HG02623 (cell line): ENCODE measurements around the gene KIF26A.

Source experiments
- ATAC-seq: cut with Tn5 transposase; IDR thresholded peaks from one replicate; pipeline ENCODE4 v1.9.1; 2021; ENCODE audit warnings: moderate library complexity; ENCODE audit not compliant: unreplicated experiment

KIF26A gene

DNA sequence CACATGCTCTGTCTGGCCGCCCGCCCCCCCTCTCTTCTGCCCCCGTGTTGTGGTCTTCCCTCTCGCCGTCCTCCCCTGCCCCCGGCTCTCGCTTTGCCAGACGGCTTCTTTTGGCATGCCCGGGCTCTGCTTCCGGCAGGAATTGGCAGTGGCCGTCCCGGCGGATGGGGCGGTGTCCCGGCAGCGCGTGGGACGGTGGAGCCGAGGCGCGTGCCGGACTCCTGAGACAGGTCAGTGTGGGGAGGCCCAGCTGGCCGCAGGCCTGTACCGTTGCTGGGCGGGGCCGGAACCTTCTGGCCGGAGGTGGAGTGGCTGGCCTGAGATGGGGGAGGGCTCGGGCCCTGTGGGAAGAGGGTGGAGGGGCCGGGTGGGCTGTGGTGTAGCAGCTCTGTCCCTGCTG is 17.1 kb downstream of the KIF26A start:
- ATAC-seq: no peak

- no peak for ATAC-seq
These were observed 17.8 kb downstream of the KIF26A start for GRCh38 chr14:104156142-104156541.

GRCh38 chr14:104157016-104157928 is 18.9 kb downstream of the KIF26A start:
- ATAC-seq: no peak

DNA sequence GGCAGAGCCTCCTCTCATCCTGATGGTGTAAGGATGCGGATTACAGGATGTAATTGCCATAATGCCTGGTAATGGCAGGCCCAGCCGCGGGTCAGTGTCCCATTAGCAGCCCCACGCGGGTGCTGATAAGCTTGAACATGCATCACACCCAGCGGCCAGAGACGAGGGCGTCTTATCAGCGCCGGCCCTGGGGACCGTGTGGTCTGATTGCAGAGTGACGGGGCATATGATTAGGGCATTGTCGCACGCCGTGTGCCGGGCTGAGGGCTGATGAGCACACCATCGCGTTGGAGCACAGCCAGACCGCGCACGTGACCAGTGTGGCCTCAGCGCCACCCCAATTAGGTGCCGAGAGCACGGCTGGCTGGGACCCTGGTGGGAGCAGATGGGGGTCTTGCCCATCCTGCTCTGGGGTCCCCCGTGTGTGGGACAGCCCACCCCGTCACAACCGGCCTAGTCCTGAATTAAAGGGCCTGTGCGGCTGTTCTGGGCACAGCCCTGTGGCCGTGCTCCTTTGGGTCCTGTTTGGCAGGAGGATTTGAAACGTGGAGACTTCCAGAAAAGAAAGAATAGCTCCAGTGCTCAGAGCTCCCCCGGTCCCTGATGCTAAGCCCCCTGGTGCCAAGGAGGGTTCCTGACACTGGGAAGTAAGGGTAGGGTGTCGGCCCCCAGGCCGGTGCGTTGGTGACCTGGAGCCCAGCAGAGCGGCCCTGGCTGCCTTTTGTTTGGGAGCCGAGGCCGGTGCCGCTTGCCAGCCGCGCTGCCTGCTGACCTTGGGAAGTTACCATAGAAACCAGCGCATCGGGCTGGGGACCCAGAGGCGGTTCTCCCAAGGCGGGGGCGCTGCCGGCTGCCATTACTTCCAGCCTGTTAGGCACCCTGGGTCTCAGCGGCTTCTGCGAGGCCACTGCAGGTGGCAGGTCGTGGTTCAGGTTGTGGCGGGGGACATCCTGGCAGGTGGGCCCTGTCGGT is 20.7 kb downstream of the KIF26A start:
- no peak for ATAC-seq

DNA sequence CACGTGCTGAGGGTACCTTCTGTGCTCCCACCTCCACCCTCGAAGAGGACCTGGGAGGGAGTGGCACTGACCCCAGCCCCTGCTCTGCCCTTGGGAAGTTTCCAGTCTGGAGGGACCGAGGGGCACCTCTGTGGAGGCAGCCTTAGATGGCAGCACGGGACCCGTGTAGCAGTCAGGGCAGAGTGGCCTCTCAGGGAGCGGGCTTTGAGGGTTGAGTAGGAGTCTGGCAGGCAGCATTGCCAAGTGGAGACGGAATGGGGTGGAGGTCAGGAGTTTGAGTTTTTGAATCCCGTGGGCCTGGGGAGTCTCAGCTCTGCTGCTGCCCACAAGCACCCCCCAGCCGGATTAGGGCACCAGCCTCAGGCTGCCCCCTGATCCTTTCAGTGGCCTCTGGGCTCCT is 21.6 kb downstream of the KIF26A start:
- no peak for ATAC-seq

DNA sequence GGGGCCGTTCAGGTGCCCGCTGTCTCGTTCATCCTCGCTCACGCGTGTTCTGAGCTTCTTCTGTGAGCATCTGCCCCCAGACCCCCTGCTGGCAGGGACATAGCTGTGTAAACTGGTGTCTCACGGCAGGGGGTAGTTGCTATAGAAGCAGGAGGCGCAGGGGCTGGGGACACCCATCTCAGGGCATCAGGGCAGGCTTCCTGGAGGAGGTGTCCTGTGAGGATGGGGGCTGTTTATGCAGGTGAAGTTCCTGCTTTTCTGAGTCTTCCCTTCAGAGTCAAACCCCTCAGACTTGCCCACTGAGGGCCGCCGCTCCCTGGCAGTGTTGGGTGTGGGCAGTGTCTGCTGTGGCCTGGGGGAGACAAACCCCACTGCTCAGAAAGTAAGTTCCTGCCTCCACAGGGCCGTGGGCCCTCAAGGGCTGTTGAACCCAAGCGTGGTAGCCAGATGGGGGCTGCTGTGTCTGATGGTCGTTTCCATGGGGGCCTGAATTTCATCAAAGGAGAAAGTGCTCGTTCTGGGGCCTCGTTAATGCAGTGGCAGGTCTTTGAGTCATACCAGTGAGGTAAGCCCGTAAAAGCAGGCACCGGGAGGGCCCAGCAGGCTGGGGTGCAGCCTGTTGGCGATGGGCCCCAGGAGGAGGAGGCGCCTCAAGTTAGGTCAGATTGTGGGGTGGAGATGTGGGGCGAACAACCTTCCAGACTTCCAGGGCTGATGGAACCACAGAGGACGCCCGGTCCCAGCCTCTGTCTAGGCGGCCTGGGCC is 23.4 kb downstream of the KIF26A start:
- ATAC-seq: no peak

- no peak for ATAC-seq
These were observed 24.1 kb downstream of the KIF26A start for GRCh38 chr14:104162495-104162894.

DNA sequence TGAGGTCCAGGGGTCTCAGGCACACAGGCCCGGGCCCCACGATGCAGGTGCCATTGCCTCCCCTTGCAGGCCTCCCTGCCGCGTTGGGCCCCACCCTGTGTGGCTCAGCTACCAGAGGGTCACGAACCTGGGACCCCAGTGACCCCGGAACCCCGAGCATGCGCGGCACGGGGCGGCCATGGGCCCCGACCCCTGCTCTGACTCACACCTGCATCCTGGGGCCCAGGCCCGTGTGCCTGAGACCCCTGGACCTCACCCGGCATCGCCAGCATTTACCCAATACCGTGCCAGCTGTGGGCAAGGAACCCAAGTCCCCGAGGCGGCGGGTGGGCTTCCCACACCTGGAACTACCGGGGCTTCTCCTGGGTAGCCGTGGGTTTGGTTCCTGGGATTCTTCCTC is 25.2 kb downstream of the KIF26A start:
- ATAC-seq: no peak

DNA sequence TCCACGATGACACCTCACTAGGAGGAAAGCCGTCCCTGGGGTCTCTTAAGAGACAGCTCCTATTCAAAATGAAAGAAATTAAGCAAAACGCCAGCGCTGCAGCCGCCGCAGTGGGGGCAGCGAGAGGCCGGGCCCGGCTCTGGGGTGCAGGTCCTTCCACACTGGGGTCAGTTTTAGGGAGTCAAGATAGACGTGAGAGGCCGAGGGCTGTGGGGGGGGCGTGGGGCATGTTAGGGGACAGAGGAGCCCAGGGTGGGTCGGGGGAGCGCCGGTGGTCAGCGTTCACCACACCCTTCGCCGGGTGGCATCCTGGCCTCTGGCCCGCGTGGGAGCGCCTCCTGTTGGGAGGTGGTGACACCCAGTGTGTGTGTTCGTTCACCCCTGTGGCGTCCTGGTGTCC is 25.7 kb downstream of the KIF26A start:
- no peak for ATAC-seq

DNA sequence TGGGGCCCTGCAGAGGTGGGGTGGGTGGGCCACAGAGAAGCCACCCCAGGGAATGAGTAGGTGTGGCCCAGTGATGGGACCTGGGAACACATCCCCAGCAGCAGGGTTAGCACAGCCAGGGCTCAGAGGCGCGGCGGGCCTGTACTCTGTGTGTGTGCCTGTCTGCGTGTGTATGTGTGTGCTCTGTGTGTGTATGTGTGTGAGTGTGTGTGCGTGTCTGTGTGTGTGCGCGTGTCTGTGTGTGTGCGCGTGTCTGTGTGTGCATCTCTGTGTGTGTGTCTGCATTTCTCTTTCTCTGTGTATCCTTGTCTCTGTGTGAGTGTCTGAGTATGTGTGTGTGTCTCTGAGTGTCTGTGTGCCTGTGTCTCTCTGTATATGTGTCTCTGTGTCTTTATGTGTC is 26.1 kb downstream of the KIF26A start:
- no peak for ATAC-seq

DNA sequence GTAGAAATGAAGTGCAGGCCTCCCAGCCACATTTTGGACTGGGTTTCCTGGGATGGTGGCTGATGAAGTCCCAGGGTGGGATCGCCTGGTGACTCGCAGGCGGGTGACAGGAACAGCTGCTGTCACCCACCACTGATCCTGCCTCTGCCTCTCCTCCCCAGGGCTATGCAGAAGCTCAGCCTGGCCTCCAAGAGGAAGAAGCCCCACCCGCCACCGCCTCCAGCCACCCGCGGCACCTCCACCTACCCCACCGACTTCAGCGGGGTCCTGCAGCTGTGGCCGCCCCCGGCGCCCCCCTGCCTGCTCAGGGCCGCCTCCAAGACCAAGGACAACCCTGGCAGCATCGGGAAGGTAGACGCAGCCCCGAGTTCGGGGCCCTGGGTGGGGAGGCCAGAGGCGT is 28.3 kb downstream of the KIF26A start:
- ATAC-seq: no peak

DNA sequence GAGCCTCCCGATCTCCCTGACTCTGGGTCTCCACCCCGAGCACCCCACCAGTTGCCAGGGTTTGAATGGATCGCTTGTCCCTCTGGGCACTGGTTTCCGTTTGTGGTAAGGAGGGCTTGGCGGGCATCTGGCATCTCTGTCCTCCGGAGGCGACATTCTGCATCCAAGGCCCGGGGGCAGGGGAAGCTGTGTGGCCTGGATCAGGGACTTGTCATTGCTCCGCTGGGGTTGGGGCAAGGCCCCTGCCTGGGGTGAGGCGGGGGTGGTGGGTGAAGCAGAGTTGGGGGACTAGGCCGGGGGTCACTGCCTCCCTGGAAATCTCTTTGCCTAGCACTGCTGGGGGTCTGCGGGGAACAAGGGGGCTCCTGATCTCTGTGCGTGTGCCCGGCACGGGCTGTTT is 30.2 kb downstream of the KIF26A start:
- ATAC-seq: no peak

- no peak for ATAC-seq
These were observed 30.8 kb downstream of the KIF26A start for GRCh38 chr14:104169005-104169698.

GRCh38 chr14:104169699-104170479 is 31.5 kb downstream of the KIF26A start:
- ATAC-seq: no peak

GRCh38 chr14:104171029-104171697 is 32.8 kb downstream of the KIF26A start:
- ATAC-seq: no peak

DNA sequence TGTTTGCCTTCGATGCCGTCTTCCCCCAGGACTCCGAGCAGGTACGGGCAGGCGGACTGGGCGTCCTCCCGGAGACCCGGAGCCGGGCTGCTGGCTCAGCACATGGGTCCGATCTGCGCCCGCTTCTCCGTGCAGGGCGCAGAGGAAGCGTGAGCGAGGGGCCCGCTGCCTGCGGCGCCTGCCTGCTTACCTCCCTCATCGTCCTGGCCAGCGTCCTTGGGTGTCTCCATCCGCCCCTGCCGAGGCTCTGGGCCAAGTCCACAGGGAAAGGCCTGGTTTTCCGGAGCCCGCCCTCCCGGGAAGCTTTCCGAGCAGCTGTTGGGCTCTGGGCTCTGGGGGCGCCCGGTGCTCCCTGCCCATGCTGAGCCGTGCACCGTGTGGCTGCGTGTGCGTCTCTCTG is 33.5 kb downstream of the KIF26A start:
- no peak for ATAC-seq

- ATAC-seq: no peak
These were observed 34.0 kb downstream of the KIF26A start for GRCh38 chr14:104172349-104172748.

DNA sequence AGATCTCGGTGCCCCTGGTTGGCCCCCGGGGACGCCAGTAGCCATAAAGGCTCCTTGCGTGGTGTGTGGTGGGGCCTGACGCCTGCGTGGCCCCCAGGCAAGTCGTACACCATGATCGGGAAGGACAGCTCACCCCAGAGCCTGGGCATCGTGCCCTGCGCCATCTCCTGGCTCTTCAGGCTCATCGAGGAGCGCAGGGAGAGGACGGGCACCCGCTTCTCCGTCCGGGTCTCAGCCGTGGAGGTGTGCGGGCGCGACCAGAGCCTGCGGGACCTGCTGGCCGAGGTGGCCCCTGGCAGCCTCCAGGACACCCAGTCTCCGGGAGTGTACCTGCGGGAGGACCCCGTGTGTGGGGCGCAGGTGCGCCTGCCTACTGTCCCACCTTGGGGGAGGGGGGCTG is 34.5 kb downstream of the KIF26A start:
- no peak for ATAC-seq

GRCh38 chr14:104174051-104174450 is 35.7 kb downstream of the KIF26A start:
- no peak for ATAC-seq
